Gastroesophageal sphincter (tissue), 3 donors: ENCODE measurements around the gene KLK8.

Experiments used
- POLR2A ChIP-seq, 2 donors: fragments of 450-650 bp; IDR thresholded peaks; one replicate each; pipeline ENCODE4 v1.6.1; 2017; ENCODE audit warnings: antibody characterized with exemption in 2 of 2, mild to moderate bottlenecking in 2 of 2, moderate library complexity in 1 of 2
- POLR2AphosphoS5 ChIP-seq: sonication (generic); formaldehyde crosslinking; IDR thresholded peaks from one replicate; pipeline ENCODE4 v1.6.1; 2017; ENCODE audit warnings: antibody characterized with exemption
- TF ChIP-seq, protein P1 (sequence below), 4 experiments: fragments of 200-600 bp in 2 of 4; fragments of 450-650 bp in 2 of 4; sonication (generic) in 1 of 4; IDR thresholded peaks; one replicate each; pipeline ENCODE4 v1.5.1; 2017 to 2019; ENCODE audit warnings: antibody characterized with exemption in 4 of 4, mild to moderate bottlenecking in 2 of 4, moderate library complexity in 2 of 4

DNA sequence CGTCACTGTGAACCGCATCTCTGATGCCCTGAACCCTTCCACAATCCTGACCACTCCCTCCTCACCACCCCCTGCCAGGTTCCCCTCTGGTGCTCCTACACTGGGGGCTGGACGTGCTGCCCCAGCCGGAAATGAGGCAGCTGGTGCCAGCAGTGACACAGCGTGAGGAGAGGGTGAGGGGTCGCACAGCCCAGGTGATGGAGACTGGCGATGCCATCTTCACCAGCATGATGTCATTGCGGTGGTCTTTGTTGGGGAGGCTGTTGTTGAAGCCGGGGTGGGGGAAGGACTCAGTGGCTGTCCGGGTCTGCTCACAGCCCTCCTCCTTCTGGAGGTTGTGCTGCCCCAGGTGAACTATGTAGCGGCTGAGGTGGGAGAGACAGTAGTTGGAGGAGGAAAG is 22.5 kb upstream of the KLK8 start:
- TF ChIP-seq, protein P1, sequence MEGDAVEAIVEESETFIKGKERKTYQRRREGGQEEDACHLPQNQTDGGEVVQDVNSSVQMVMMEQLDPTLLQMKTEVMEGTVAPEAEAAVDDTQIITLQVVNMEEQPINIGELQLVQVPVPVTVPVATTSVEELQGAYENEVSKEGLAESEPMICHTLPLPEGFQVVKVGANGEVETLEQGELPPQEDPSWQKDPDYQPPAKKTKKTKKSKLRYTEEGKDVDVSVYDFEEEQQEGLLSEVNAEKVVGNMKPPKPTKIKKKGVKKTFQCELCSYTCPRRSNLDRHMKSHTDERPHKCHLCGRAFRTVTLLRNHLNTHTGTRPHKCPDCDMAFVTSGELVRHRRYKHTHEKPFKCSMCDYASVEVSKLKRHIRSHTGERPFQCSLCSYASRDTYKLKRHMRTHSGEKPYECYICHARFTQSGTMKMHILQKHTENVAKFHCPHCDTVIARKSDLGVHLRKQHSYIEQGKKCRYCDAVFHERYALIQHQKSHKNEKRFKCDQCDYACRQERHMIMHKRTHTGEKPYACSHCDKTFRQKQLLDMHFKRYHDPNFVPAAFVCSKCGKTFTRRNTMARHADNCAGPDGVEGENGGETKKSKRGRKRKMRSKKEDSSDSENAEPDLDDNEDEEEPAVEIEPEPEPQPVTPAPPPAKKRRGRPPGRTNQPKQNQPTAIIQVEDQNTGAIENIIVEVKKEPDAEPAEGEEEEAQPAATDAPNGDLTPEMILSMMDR (IDR thresholded peaks at IDR 0.05): no peak
- TF ChIP-seq POLR2A (IDR thresholded peaks at IDR 0.05): no peak
- no peak for TF ChIP-seq POLR2AphosphoS5
